ENCODE results near the gene LRRC17. TPM values are rescaled to one million over a fixed set of nuclear protein-coding genes. Genes with fewer than 3 reads are reported as not detected.
"Not testable (repeated sequence)": the region's sequence is repeated elsewhere in the genome, so short reads cannot be mapped to it uniquely, and the experiment has no call there.

The LRRC17 gene
- total and polyA plus RNA-seq, 9 of the 15 experiments (the other 6 are each of a cell fraction or from before 2014, with no cell fraction given): 0.03 to 0.18 (median 0.12) TPM; not detected in 5

GRCh38 chr7:102961993-102962392 is 49.2 kb downstream of the LRRC17 start:
- intact Hi-C loops (cut with micrococcal nuclease); in situ Hi-C loops (cut with MboI); ATAC-seq; H3K27me3 ChIP-seq (ENCODE audit: control insufficient read depth in 2 of 2, insufficient read depth in 2 of 2, low read length in 2 of 2); H3K4me1 ChIP-seq (replicated peaks in 1 of 2; ENCODE audit: control insufficient read depth in 2 of 2, insufficient read depth in 2 of 2, low read length in 2 of 2); CTCF ChIA-PET (ENCODE audit: low intra/inter-chr PET ratio); POLR2A ChIA-PET; H2AFZ ChIP-seq (ENCODE audit: low read depth, low read length); H3K27ac ChIP-seq (ENCODE audit: extremely low read depth, low read depth, low read length); H3K9me3 ChIP-seq (replicated peaks; ENCODE audit: control insufficient read depth, insufficient read depth, low read depth, low read length); DNase-seq (ENCODE audit: extremely low read depth in 1 of 4, low spot score in 3 of 4); H3K4me3 ChIP-seq; H3K9ac ChIP-seq (ENCODE audit: insufficient read depth in 1 of 2, low read depth in 2 of 2, low read length in 2 of 2); H3K4me2 ChIP-seq (ENCODE audit: insufficient read depth, low read length); H3K9me1 ChIP-seq (ENCODE audit: control insufficient read depth, insufficient read depth, low read length); BruUV-seq (replicated peaks); H4K20me1 ChIP-seq (replicated peaks; ENCODE audit: control insufficient read depth, insufficient read depth, low read length); FAIRE-seq: not testable (repeated sequence)
- H3K36me3 ChIP-seq (ENCODE audit: control insufficient read depth, insufficient read depth, low read length): peaks cover 45% of the 10 kb centered on the region
- peaks cover 42% of the 10 kb centered on the region for H3K79me2 ChIP-seq (ENCODE audit: control insufficient read depth, insufficient read depth, low read length)
- 78% methylated on average over 1 of the region's 2 CpGs for WGBS (ENCODE audit: insufficient coverage, low coverage, missing lambda C conversion rate)
- TF ChIP-seq, protein P1, sequence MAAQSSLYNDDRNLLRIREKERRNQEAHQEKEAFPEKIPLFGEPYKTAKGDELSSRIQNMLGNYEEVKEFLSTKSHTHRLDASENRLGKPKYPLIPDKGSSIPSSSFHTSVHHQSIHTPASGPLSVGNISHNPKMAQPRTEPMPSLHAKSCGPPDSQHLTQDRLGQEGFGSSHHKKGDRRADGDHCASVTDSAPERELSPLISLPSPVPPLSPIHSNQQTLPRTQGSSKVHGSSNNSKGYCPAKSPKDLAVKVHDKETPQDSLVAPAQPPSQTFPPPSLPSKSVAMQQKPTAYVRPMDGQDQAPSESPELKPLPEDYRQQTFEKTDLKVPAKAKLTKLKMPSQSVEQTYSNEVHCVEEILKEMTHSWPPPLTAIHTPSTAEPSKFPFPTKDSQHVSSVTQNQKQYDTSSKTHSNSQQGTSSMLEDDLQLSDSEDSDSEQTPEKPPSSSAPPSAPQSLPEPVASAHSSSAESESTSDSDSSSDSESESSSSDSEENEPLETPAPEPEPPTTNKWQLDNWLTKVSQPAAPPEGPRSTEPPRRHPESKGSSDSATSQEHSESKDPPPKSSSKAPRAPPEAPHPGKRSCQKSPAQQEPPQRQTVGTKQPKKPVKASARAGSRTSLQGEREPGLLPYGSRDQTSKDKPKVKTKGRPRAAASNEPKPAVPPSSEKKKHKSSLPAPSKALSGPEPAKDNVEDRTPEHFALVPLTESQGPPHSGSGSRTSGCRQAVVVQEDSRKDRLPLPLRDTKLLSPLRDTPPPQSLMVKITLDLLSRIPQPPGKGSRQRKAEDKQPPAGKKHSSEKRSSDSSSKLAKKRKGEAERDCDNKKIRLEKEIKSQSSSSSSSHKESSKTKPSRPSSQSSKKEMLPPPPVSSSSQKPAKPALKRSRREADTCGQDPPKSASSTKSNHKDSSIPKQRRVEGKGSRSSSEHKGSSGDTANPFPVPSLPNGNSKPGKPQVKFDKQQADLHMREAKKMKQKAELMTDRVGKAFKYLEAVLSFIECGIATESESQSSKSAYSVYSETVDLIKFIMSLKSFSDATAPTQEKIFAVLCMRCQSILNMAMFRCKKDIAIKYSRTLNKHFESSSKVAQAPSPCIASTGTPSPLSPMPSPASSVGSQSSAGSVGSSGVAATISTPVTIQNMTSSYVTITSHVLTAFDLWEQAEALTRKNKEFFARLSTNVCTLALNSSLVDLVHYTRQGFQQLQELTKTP (IDR thresholded peaks at IDR 0.05; ENCODE audit: low read depth in 1 of 2, partially characterized antibody in 2 of 2): peak in 1 of 2 experiments; percentile 99
